Calu3 (cell line): ENCODE measurements around the gene RAB11FIP4. TPM values are rescaled to one million over a fixed set of nuclear protein-coding genes. Genes with fewer than 3 reads are reported as not detected.

ENCODE experiments used
- BruUV-seq: library from RNA; stranded (reverse); fragments of 400-500 nt; replicated peaks from 2 replicates; lab custom pipeline; 2021; lab: Mats Ljungman, UMichigan
- CTCF ChIA-PET: fragments of 300-600 bp; sonication (Branson Sonifier 250); formaldehyde crosslinking; loops from one replicate; lab custom pipeline; 2022; ENCODE audit warnings: antibody characterized with exemption; lab: Charles Lee
- DNase-seq: peaks from one replicate; pipeline ENCODE4 v3.0.0; 2022
- H3K27ac Mint-ChIP-seq: one replicate; pipeline ENCODE4 v1.8.0; 2022; ENCODE audit warnings: mixed read lengths; ENCODE audit not compliant: unreplicated experiment
- H3K27me3 Mint-ChIP-seq: one replicate; pipeline ENCODE4 v1.8.0; 2022; ENCODE audit warnings: mixed read lengths; ENCODE audit not compliant: unreplicated experiment
- H3K36me3 Mint-ChIP-seq: one replicate; pipeline ENCODE4 v1.8.0; 2022; ENCODE audit warnings: mild to moderate bottlenecking, moderate library complexity, mixed read lengths; ENCODE audit not compliant: insufficient read depth, unreplicated experiment
- H3K4me1 Mint-ChIP-seq: one replicate; pipeline ENCODE4 v1.8.0; 2022; ENCODE audit warnings: mild to moderate bottlenecking, low read depth, mixed read lengths; ENCODE audit not compliant: unreplicated experiment
- H3K4me3 Mint-ChIP-seq: one replicate; pipeline ENCODE4 v1.8.0; 2022; ENCODE audit warnings: mild to moderate bottlenecking, low read depth, moderate library complexity, mixed read lengths; ENCODE audit not compliant: unreplicated experiment
- H3K9me3 Mint-ChIP-seq: one replicate; pipeline ENCODE4 v1.8.0; 2022; ENCODE audit warnings: low read depth, mixed read lengths; ENCODE audit not compliant: unreplicated experiment
- intact Hi-C: fragments of 100-400 bp; cut with micrococcal nuclease; formaldehyde crosslinking; loops from one replicate; pipeline ENCODE4 v1.10.0; 2022; ENCODE audit not compliant: unreplicated experiment
- total RNA-seq: library from RNA; stranded (reverse); gene quantifications from 2 replicates; pipeline ENCODE4 v1.2.3, GENCODE V29; 2022
- TF ChIP-seq, protein P1 (sequence below): fragments of 200-600 bp; IDR thresholded peaks from one replicate; pipeline ENCODE4 v1.8.0; 2022; ENCODE audit warnings: antibody characterized with exemption; ENCODE audit not compliant: unreplicated experiment

RAB11FIP4 gene
- total RNA-seq, 1 experiment from 2014 or later, result 27.9 TPM

DNA sequence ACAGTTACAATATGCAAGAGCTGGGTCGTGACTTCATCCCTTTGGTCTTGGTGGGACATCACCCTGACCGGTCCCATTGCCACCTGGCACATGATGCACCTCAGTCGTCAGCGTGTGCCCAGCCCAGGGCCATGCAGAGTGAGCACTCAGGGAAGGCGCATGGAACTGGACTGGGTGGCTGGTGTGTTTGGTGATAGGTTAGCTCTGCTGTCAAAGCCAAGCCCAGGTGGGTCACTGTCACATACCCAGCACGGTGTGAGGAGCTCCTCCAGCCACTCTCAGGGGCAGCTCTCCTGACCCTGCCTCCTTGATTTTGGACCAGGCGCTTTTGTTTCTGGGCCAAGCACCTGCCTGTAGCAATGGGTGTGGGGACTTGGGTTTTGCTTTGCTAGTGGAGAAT is 180.9 kb downstream of the RAB11FIP4 start:
- Mint-ChIP-seq H3K4me3 (no peak overlapping the region), H3K36me3 (peaks cover 22% of the 10 kb centered on the region), H3K27ac (no peak overlapping the region), H3K9me3 (no peaks in the 10 kb centered on the region), H3K4me1 (peaks cover 25% of the 10 kb centered on the region), H3K27me3 (no peaks in the 10 kb centered on the region)
- no TSS peak for BruUV-seq
- CTCF ChIA-PET, result interaction anchor here (1.5 kb wide), 1 partner anchor 270 kb away, joined by 3 read pairs; no protein-coding TSS in a partner anchor
- no peak for DNase-seq
- TF ChIP-seq, protein P1, sequence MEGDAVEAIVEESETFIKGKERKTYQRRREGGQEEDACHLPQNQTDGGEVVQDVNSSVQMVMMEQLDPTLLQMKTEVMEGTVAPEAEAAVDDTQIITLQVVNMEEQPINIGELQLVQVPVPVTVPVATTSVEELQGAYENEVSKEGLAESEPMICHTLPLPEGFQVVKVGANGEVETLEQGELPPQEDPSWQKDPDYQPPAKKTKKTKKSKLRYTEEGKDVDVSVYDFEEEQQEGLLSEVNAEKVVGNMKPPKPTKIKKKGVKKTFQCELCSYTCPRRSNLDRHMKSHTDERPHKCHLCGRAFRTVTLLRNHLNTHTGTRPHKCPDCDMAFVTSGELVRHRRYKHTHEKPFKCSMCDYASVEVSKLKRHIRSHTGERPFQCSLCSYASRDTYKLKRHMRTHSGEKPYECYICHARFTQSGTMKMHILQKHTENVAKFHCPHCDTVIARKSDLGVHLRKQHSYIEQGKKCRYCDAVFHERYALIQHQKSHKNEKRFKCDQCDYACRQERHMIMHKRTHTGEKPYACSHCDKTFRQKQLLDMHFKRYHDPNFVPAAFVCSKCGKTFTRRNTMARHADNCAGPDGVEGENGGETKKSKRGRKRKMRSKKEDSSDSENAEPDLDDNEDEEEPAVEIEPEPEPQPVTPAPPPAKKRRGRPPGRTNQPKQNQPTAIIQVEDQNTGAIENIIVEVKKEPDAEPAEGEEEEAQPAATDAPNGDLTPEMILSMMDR, result no peak
- intact Hi-C loops, result no loop called here

DNA sequence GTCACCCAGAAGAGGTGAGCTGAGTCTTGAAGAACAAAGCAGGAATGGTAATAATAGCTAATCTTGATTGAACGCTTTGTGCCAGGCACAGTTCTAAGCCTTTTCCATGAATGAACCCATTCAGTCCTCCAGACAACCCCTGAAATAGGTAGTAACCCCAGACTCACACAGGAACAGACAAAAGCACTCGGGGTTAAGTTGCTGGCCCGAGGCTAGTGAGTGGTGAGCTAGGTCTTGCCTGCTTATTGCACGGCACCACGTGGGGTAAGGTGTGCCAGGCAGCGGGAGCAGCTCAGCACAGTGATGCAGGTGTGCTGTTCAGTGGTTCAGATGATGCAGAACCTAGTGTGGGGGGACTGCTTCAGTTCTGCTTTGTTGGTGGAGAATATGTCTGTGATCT is 181.6 kb downstream of the RAB11FIP4 start:
- no peak overlapping the region for H3K4me3 Mint-ChIP-seq
- intact Hi-C loops, result no loop called here
- CTCF ChIA-PET, result interaction anchor here (1.5 kb wide), 1 partner anchor 270 kb away, joined by 3 read pairs; no protein-coding TSS in a partner anchor
- H3K4me1 Mint-ChIP-seq, result peaks cover 25% of the 10 kb centered on the region
- TF ChIP-seq, protein P1, result no peak
- DNase-seq, result no peak
- no peaks in the 10 kb centered on the region for H3K27me3 Mint-ChIP-seq
- no peak overlapping the region for H3K27ac Mint-ChIP-seq
- no TSS peak for BruUV-seq
- H3K9me3 Mint-ChIP-seq, result no peaks in the 10 kb centered on the region
- H3K36me3 Mint-ChIP-seq, result peaks cover 22% of the 10 kb centered on the region

DNA sequence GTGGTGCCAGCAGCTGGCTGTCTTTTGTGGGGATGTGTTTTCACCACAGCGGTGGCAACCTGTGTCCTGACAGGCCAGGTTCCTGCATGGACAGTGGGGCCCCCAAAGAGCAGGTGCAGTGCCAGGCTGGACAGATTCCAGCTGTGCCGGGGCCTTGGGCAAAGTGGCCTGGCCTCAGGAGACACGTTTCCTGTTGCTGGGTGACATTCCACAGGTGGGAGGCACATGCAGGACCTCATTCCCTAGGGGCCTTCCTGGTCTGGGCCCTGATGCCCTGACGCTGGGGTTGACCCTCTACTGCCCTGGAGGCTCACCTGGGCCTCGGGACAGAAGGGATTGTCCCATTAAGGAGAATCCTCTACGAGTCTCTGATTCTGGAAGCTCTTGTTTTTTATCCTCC is 182.4 kb downstream of the RAB11FIP4 start:
- intact Hi-C loops, result no loop called here
- no TSS peak for BruUV-seq
- Mint-ChIP-seq H3K9me3 (no peaks in the 10 kb centered on the region), H3K27me3 (no peaks in the 10 kb centered on the region), H3K27ac (no peak overlapping the region), H3K4me1 (peaks cover 26% of the 10 kb centered on the region), H3K4me3 (no peak overlapping the region), H3K36me3 (peaks cover 22% of the 10 kb centered on the region)
- no peak for DNase-seq
- TF ChIP-seq, protein P1, result no peak
- CTCF ChIA-PET, result no interaction called here

DNA sequence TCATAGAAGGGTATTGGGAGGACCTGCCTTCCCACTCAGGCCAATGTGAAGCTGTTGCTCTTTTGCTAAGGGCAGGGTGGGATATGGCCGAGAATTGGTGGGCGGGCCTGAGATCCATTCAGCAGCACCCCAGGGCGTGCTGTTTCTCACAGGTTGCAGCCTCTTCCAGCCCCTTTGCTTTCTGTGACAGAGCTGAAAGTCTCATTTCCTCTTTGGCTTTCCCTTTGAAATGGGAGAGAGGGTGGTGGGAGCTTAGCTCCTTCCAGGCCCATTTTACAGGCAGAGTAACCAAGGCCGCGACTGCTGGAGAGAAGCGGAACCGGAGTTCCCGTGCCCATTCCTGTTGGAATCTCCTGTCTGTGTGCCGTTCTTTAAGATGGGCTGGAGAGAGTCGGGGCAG is 183.0 kb downstream of the RAB11FIP4 start:
- BruUV-seq, result no TSS peak
- H3K27me3 Mint-ChIP-seq, result no peaks in the 10 kb centered on the region
- no peak overlapping the region for H3K27ac Mint-ChIP-seq
- CTCF ChIA-PET, result no interaction called here
- intact Hi-C loops, result no loop called here
- H3K4me1 Mint-ChIP-seq, result peaks cover 32% of the 10 kb centered on the region
- TF ChIP-seq, protein P1, result no peak
- no peaks in the 10 kb centered on the region for H3K9me3 Mint-ChIP-seq
- H3K4me3 Mint-ChIP-seq, result no peak overlapping the region
- no peak for DNase-seq
- peaks cover 22% of the 10 kb centered on the region for H3K36me3 Mint-ChIP-seq
